Endothelial cell of umbilical vein (primary cell): ENCODE data around the gene TBX5. TPM values are rescaled to one million over a fixed set of nuclear protein-coding genes. Genes with fewer than 3 reads are reported as not detected.

Experiments used
- BruUV-seq: library from RNA; stranded (reverse); fragments of 400-500 nt; replicated peaks from 2 replicates; lab custom pipeline; 2021; lab: Mats Ljungman, UMichigan
- CTCF ChIA-PET: fragments of 300-600, 350-600 bp; sonication (Branson Sonifier 250); formaldehyde crosslinking; loops from one replicate; lab custom pipeline; 2021; ENCODE audit warnings: antibody characterized with exemption, inconsistent platforms; lab: Charles Lee
- POLR2A ChIA-PET: fragments of 300-600, 350-600 bp; sonication (Branson Sonifier 250); formaldehyde crosslinking; loops from one replicate; lab custom pipeline; 2021; ENCODE audit warnings: antibody characterized with exemption, inconsistent platforms; lab: Charles Lee
- DNase-seq: peaks from one replicate; pipeline ENCODE4 v3.0.0-alpha.2; 2011; ENCODE audit warnings: low read depth, low spot score
- FAIRE-seq: peaks from 2 replicates; lab custom pipeline; 2011; peaks lifted over from hg19 to GRCh38; lab: Jason Lieb, UNC
- H2AFZ ChIP-seq: 2 replicates; pipeline ENCODE4 v1.6.0; 2012; ENCODE audit warnings: low read depth, low read length, control low read depth, inconsistent platforms
- H3K27ac ChIP-seq: 2 replicates; pipeline ENCODE4 v1.5.1; 2011; ENCODE audit warnings: low read depth, mild to moderate bottlenecking, control low read depth, low read length, moderate library complexity; ENCODE audit not compliant: insufficient read depth
- H3K27me3 ChIP-seq, 2 experiments: 2 replicates each; pipeline versions ENCODE4 v1.6.0 to v1.6.1; 2011; ENCODE audit warnings: low read length in 2 of 2, mixed read lengths in 1 of 2; ENCODE audit not compliant: control insufficient read depth in 2 of 2, insufficient read depth in 2 of 2
- H3K36me3 ChIP-seq, 2 experiments: 2 replicates in 1 of 2; 3 replicates in 1 of 2; pipeline ENCODE4 v1.5.1; 2011; ENCODE audit warnings: low read length in 2 of 2, mild to moderate bottlenecking in 1 of 2, moderate library complexity in 1 of 2; ENCODE audit not compliant: control insufficient read depth in 2 of 2, insufficient read depth in 2 of 2; ENCODE audit errors: extremely low read depth in 1 of 2
- H3K4me1 ChIP-seq: 3 replicates; pipeline ENCODE4 v1.5.1; 2011; ENCODE audit warnings: mild to moderate bottlenecking, low read length; ENCODE audit not compliant: control insufficient read depth, insufficient read depth; ENCODE audit errors: extremely low read depth
- H3K4me2 ChIP-seq: 2 replicates; pipeline ENCODE4 v1.6.1; 2011; ENCODE audit warnings: low read length, control low read depth, mixed read lengths; ENCODE audit not compliant: insufficient read depth
- H3K4me3 ChIP-seq, 3 experiments: fragments of 200-600 bp in 1 of 3; sonication (generic), shearing (Covaris generic) in 1 of 3; replicated peaks in 1 of 3; 2 replicates each; pipeline ENCODE4 v1.5.1; 2011 to 2016; ENCODE audit warnings: control low read depth in 3 of 3, low read length in 3 of 3, mild to moderate bottlenecking in 2 of 3, inconsistent platforms in 1 of 3, low read depth in 1 of 3, moderate library complexity in 1 of 3; ENCODE audit not compliant: insufficient read depth in 1 of 3
- H3K79me2 ChIP-seq: 2 replicates; pipeline ENCODE4 v1.6.0; 2012; ENCODE audit warnings: low read length, inconsistent platforms; ENCODE audit not compliant: control insufficient read depth, insufficient read depth
- H3K9ac ChIP-seq: replicated peaks from 2 replicates; pipeline ENCODE3; 2011; ENCODE audit warnings: low read length, control low read depth; ENCODE audit not compliant: insufficient read depth; ENCODE audit errors: extremely low read depth
- H3K9me1 ChIP-seq: replicated peaks from 3 replicates; pipeline ENCODE4 v1.6.0; 2011; ENCODE audit warnings: mild to moderate bottlenecking, low read length; ENCODE audit not compliant: control insufficient read depth, insufficient read depth; ENCODE audit errors: extremely low read depth
- H3K9me3 ChIP-seq: replicated peaks from 2 replicates; pipeline ENCODE4 v1.5.1; 2012; ENCODE audit warnings: low read length, inconsistent platforms; ENCODE audit not compliant: control insufficient read depth, insufficient read depth
- H4K20me1 ChIP-seq: replicated peaks from 2 replicates; pipeline ENCODE3; 2011; ENCODE audit warnings: mild to moderate bottlenecking, low read length; ENCODE audit not compliant: control insufficient read depth, insufficient read depth; ENCODE audit errors: extremely low read depth
- CTCF ChIP-seq, 2 donors: IDR thresholded peaks; 1 replicate in 1 of 2; 2 replicates in 1 of 2; pipeline ENCODE4 v1.5.1; 2011; ENCODE audit warnings: low read length in 2 of 2, mild to moderate bottlenecking in 2 of 2, moderate library complexity in 2 of 2, control low read depth in 1 of 2, inconsistent platforms in 1 of 2, low read depth in 1 of 2; ENCODE audit not compliant: insufficient read depth in 1 of 2; ENCODE audit errors: extremely low read depth in 1 of 2
- EZH2 ChIP-seq: IDR thresholded peaks from 2 replicates; pipeline ENCODE4 v1.6.1; 2012; ENCODE audit warnings: borderline replicate concordance, low read depth, mild to moderate bottlenecking, moderate library complexity, low read length, inconsistent platforms; ENCODE audit not compliant: severe bottlenecking
- FOS ChIP-seq: IDR thresholded peaks from 2 replicates; pipeline ENCODE4 v1.6.1; 2011; ENCODE audit warnings: mild to moderate bottlenecking, low read length, moderate library complexity, borderline replicate concordance; ENCODE audit not compliant: insufficient read depth
- GATA2 ChIP-seq: IDR thresholded peaks from 2 replicates; pipeline ENCODE4 v1.7.0; 2011; ENCODE audit warnings: low read depth, mild to moderate bottlenecking, moderate library complexity, mixed read lengths, low read length; ENCODE audit not compliant: insufficient read length, insufficient read depth
- JUN ChIP-seq: IDR thresholded peaks from 2 replicates; pipeline ENCODE4 v1.6.1; 2011; ENCODE audit warnings: borderline replicate concordance, low read depth; ENCODE audit not compliant: insufficient read length, insufficient read depth
- MAX ChIP-seq: IDR thresholded peaks from 2 replicates; pipeline ENCODE4 v1.6.1; 2011; ENCODE audit not compliant: insufficient read depth, insufficient read length
- MYC ChIP-seq: IDR thresholded peaks from one replicate; pipeline ENCODE4 v1.6.1; 2011; ENCODE audit warnings: mild to moderate bottlenecking, low read depth, low read length
- POLR2A ChIP-seq: IDR thresholded peaks from 2 replicates; pipeline ENCODE4 v1.6.1; 2012; ENCODE audit warnings: low read depth, mild to moderate bottlenecking, control low read depth, low read length
- POLR2AphosphoS5 ChIP-seq: IDR thresholded peaks from 2 replicates; pipeline ENCODE4 v1.6.1; 2012; ENCODE audit warnings: low read depth, mild to moderate bottlenecking, control low read depth, low read length, moderate library complexity; ENCODE audit not compliant: insufficient read depth
- dilution Hi-C: fragments of 300-500 bp; cut with MboI; formaldehyde crosslinking; loops from one replicate; pipeline ENCODE4 v1.15.0; 2019; ENCODE audit warnings: low sequenced_read_pairs; ENCODE audit not compliant: extremely low pct_ligation_motif_present
- intact Hi-C: fragments of 100-400 bp; cut with micrococcal nuclease; formaldehyde crosslinking; loops from one replicate; pipeline ENCODE4 v1.10.0; 2022
- polyA plus RNA-seq, 4 experiments: library from polyadenylated mRNA; depleted of rRNA in 3 of 4; stranded (reverse) in 3 of 4; unstranded in 1 of 4; fragments of >200 nt; gene quantifications; 2 replicates each; pipeline versions ENCODE4 v1.2.1 to v1.2.3, GENCODE V29; 2011 to 2012; ENCODE audit warnings: missing spikeins in 1 of 4
- total RNA-seq: library from RNA; stranded (reverse); gene quantifications from 2 replicates; pipeline ENCODE4 v1.2.3, GENCODE V29; 2021

TBX5 gene
- total and polyA plus RNA-seq, 2 donors (not counting 3 experiments of a cell fraction or from before 2014, with no cell fraction given) = not detected

GRCh38 chr12:114411071-114411837 is 5.3 kb upstream of the TBX5 start:
- no peak for FAIRE-seq
- CTCF ChIA-PET = no interaction called here

More at GRCh38 chr12:114411071-114411837, 5.3 kb upstream of the TBX5 start:
- no peaks in the 10 kb centered on the region for H3K79me2 ChIP-seq
- no peak overlapping the region for H3K4me3 ChIP-seq
- peaks cover 56 to 66% of the 10 kb centered on the region in 2 experiments for H3K27me3 ChIP-seq
- no peaks in the 10 kb centered on the region for H3K4me1 ChIP-seq
- H4K20me1 ChIP-seq = no peaks in the 10 kb centered on the region
- H3K9me1 ChIP-seq = no peaks in the 10 kb centered on the region
- H3K9me3 ChIP-seq = no peaks in the 10 kb centered on the region
- BruUV-seq = no TSS peak
- H3K9ac ChIP-seq = no peak overlapping the region
- intact Hi-C loops = no loop called here
- no peaks in the 10 kb centered on the region for H3K36me3 ChIP-seq
- H3K4me2 ChIP-seq = no peak overlapping the region
- no peak overlapping the region for H2AFZ ChIP-seq
- POLR2A ChIA-PET = no interaction called here
- DNase-seq = no peak
- dilution Hi-C loops = no loop called here
- H3K27ac ChIP-seq = no peak overlapping the region
- TF ChIP-seq GATA2 (no peak), CTCF (IDR thresholded peaks at IDR 0.05; ENCODE audit: extremely low read depth in 1 of 2, insufficient read depth in 1 of 2, low read depth in 1 of 2, low read length in 2 of 2) (no peak), EZH2 (peak; percentile 32), MYC (no peak), POLR2AphosphoS5 (no peak), POLR2A (no peak), JUN (no peak), MAX (no peak), FOS (no peak)
